H1 (cell line): ENCODE data around the gene SMYD3. TPM values are rescaled to one million over a fixed set of nuclear protein-coding genes. Genes with fewer than 3 reads are reported as not detected.

Source experiments
- BACH1 ChIP-seq: IDR thresholded peaks from 2 replicates; pipeline ENCODE4 v1.6.1; 2012; ENCODE audit warnings: low read length, improper control_type of control experiment
- CHD7 ChIP-seq: fragments of 300-600 bp; sonication (generic); IDR thresholded peaks from 2 replicates; pipeline ENCODE4 v1.7.1; 2012; ENCODE audit warnings: low read length, moderate library complexity, mild to moderate bottlenecking, inconsistent platforms; ENCODE audit not compliant: insufficient replicate concordance
- EGR1 ChIP-seq: IDR thresholded peaks from 2 replicates; pipeline ENCODE4 v1.6.1; 2011; ENCODE audit warnings: low read depth, low read length, borderline replicate concordance
- HDAC2 ChIP-seq, 2 experiments: fragments of 300-600 bp in 1 of 2; sonication (generic) in 1 of 2; IDR thresholded peaks; 2 replicates each; pipeline ENCODE4 v1.6.1; 2011 to 2012; ENCODE audit warnings: low read depth in 2 of 2, low read length in 2 of 2, mild to moderate bottlenecking in 2 of 2, moderate library complexity in 2 of 2, borderline replicate concordance in 1 of 2, inconsistent platforms in 1 of 2
- TAF7 ChIP-seq: optimal IDR thresholded peaks from 2 replicates; pipeline ENCODE3; 2011; ENCODE audit warnings: low read depth, mild to moderate bottlenecking, inconsistent platforms, low read length, moderate library complexity, borderline replicate concordance
- USF2 ChIP-seq: IDR thresholded peaks from 2 replicates; pipeline ENCODE4 v1.6.1; 2011; ENCODE audit warnings: low read length, improper control_type of control experiment
- ZNF274 ChIP-seq: IDR thresholded peaks from 2 replicates; pipeline ENCODE4 v1.7.0; 2012; ENCODE audit warnings: low read length, borderline replicate concordance; ENCODE audit errors: extremely low read depth
- polyA plus RNA-seq, 7 experiments: library from polyadenylated mRNA; depleted of rRNA in 3 of 7; stranded (reverse) in 5 of 7; unstranded in 2 of 7; fragments of >200 nt in 5 of 7; fragments of 200-250 nt in 2 of 7; gene quantifications; 1 replicate in 5 of 7; 2 replicates in 1 of 7; 4 replicates in 1 of 7; pipeline versions ENCODE4 v1.2.1 to v1.2.3, GENCODE V29; 2011 to 2013; ENCODE audit warnings: missing spikeins in 2 of 7, mixed read lengths in 2 of 7
- total RNA-seq: library from RNA; stranded (reverse); fragmentation: NEBNext Ultra II Directional; extraction: Animal tissue kit (Norgen Biotek cat#: 25700); gene quantifications from 2 replicates; pipeline ENCODE4 v1.2.1, GENCODE V29; 2021

The SMYD3 gene
- total and polyA plus RNA-seq, 2 of the 8 experiments (the other 6 are each of a cell fraction or from before 2014, with no cell fraction given) = 17.3 to 25.4 TPM

GRCh38 chr1:245788886-245789285, 718.2 kb downstream of the SMYD3 start (continued):
- TF ChIP-seq CHD7 = no peak
- TF ChIP-seq BACH1 = no peak
- TF ChIP-seq HDAC2 (IDR thresholded peaks at IDR 0.05; ENCODE audit: borderline replicate concordance in 1 of 2, low read depth in 2 of 2, low read length in 2 of 2) = no peak
- no peak for TF ChIP-seq EGR1
- TF ChIP-seq TAF7 = no peak
- no peak for TF ChIP-seq USF2
- no peak for TF ChIP-seq ZNF274
- TF ChIP-seq, all 59 proteins: peak for 0
